GM19351 (cell line): ENCODE results near the gene FCER2.

Experiments used
- ATAC-seq: cut with Tn5 transposase; IDR thresholded peaks from one replicate; pipeline ENCODE4 v1.9.1; 2021; ENCODE audit warnings: mild to moderate bottlenecking, moderate library complexity; ENCODE audit not compliant: unreplicated experiment

Gene FCER2

GRCh38 chr19:7733376-7733775 is 31.4 kb upstream of the FCER2 start:
- no peak for ATAC-seq

- ATAC-seq = no peak
Measured at GRCh38 chr19:7732045-7732444, 30.1 kb upstream of the FCER2 start, which contains the start of gene CLEC4G. Gene CLEC4G (minus strand): TSS chr19:7732110. CDS start chr19:7732102, 8 bp downstream.

GRCh38 chr19:7731615-7732014 is 29.7 kb upstream of the FCER2 start:
- no peak for ATAC-seq

GRCh38 chr19:7731218-7731595 is 29.3 kb upstream of the FCER2 start:
- no peak for ATAC-seq

GRCh38 chr19:7730286-7731217 is 28.6 kb upstream of the FCER2 start:
- no peak for ATAC-seq

- no peak for ATAC-seq
Measured at GRCh38 chr19:7729831-7730285, 27.9 kb upstream of the FCER2 start.

GRCh38 chr19:7729211-7729610 is 27.3 kb upstream of the FCER2 start:
- no peak for ATAC-seq

GRCh38 chr19:7725791-7726190 is 23.9 kb upstream of the FCER2 start:
- ATAC-seq = no peak

- no peak for ATAC-seq
Measured at GRCh38 chr19:7722231-7722651, 20.3 kb upstream of the FCER2 start.

GRCh38 chr19:7720351-7720750 is 18.4 kb upstream of the FCER2 start:
- ATAC-seq = no peak

GRCh38 chr19:7718668-7719067 is 16.7 kb upstream of the FCER2 start:
- no peak for ATAC-seq

GRCh38 chr19:7716762-7717161 is 14.8 kb upstream of the FCER2 start:
- no peak for ATAC-seq

- no peak for ATAC-seq
Measured at GRCh38 chr19:7715671-7716070, 13.7 kb upstream of the FCER2 start.

- ATAC-seq = no peak
Measured at GRCh38 chr19:7710616-7711015, 8.7 kb upstream of the FCER2 start.

GRCh38 chr19:7709932-7710460 is 8.1 kb upstream of the FCER2 start:
- no peak for ATAC-seq

- ATAC-seq = no peak
Measured at GRCh38 chr19:7706955-7707456, 5.1 kb upstream of the FCER2 start.

GRCh38 chr19:7706188-7706954 is 4.4 kb upstream of the FCER2 start:
- no peak for ATAC-seq

GRCh38 chr19:7705387-7706187 is 3.7 kb upstream of the FCER2 start:
- ATAC-seq = peak; percentile 56

GRCh38 chr19:7704280-7705060 is 2.5 kb upstream of the FCER2 start:
- ATAC-seq = no peak

GRCh38 chr19:7703332-7703731 is 1.4 kb upstream of the FCER2 start:
- no peak for ATAC-seq
